ENCODE data around the gene SPON1.

Gene SPON1

GRCh38 chr11:14184028-14184940 lies 221.8 kb downstream of the SPON1 start:
- Histone ChIP-seq H3K27ac (ENCODE audit: low read length) (no peak overlapping the region), H3K9me3 (ENCODE audit: control insufficient read depth, low read depth, low read length) (no peaks in the 10 kb centered on the region), H3K36me3 (ENCODE audit: control insufficient read depth, low read depth, low read length) (no peaks in the 10 kb centered on the region), H3K27me3 (ENCODE audit: control insufficient read depth, insufficient read depth, low read length) (no peaks in the 10 kb centered on the region), H3K9ac (ENCODE audit: low read length) (no peak overlapping the region), H3K4me3 (ENCODE audit: low read length) (no peak overlapping the region), H3K4me1 (ENCODE audit: control insufficient read depth, low read depth, low read length) (peaks cover 9% of the 10 kb centered on the region)

- H3K27me3 ChIP-seq (ENCODE audit: control insufficient read depth, insufficient read depth, low read length), result no peaks in the 10 kb centered on the region
- H3K4me3 ChIP-seq (ENCODE audit: low read length), result no peak overlapping the region
- no peaks in the 10 kb centered on the region for H3K4me1 ChIP-seq (ENCODE audit: control insufficient read depth, low read depth, low read length)
- H3K9ac ChIP-seq (ENCODE audit: low read length), result no peak overlapping the region
- H3K27ac ChIP-seq (ENCODE audit: low read length), result no peak overlapping the region
- H3K36me3 ChIP-seq (ENCODE audit: control insufficient read depth, low read depth, low read length), result no peaks in the 10 kb centered on the region
- H3K9me3 ChIP-seq (ENCODE audit: control insufficient read depth, low read depth, low read length), result no peaks in the 10 kb centered on the region
Observed at GRCh38 chr11:14185461-14185860, 222.9 kb downstream of the SPON1 start.

- no peak overlapping the region for H3K9ac ChIP-seq (ENCODE audit: low read length)
- no peaks in the 10 kb centered on the region for H3K36me3 ChIP-seq (ENCODE audit: control insufficient read depth, low read depth, low read length)
- H3K4me1 ChIP-seq (ENCODE audit: control insufficient read depth, low read depth, low read length), result no peaks in the 10 kb centered on the region
- no peak overlapping the region for H3K27ac ChIP-seq (ENCODE audit: low read length)
- H3K9me3 ChIP-seq (ENCODE audit: control insufficient read depth, low read depth, low read length), result no peaks in the 10 kb centered on the region
- no peaks in the 10 kb centered on the region for H3K27me3 ChIP-seq (ENCODE audit: control insufficient read depth, insufficient read depth, low read length)
- no peak overlapping the region for H3K4me3 ChIP-seq (ENCODE audit: low read length)
Observed at GRCh38 chr11:14186046-14186775, 223.7 kb downstream of the SPON1 start.

GRCh38 chr11:14189874-14190273 lies 227.4 kb downstream of the SPON1 start:
- Histone ChIP-seq H3K36me3 (ENCODE audit: control insufficient read depth, low read depth, low read length) (no peaks in the 10 kb centered on the region), H3K9ac (ENCODE audit: low read length) (no peak overlapping the region), H3K4me3 (ENCODE audit: low read length) (no peak overlapping the region)

GRCh38 chr11:14190992-14191778 lies 228.7 kb downstream of the SPON1 start:
- Histone ChIP-seq H3K9ac (ENCODE audit: low read length) (no peak overlapping the region), H3K4me3 (ENCODE audit: low read length) (no peak overlapping the region), H3K27ac (ENCODE audit: low read length) (no peak overlapping the region), H3K9me3 (ENCODE audit: control insufficient read depth, low read depth, low read length) (no peaks in the 10 kb centered on the region), H3K4me1 (ENCODE audit: control insufficient read depth, low read depth, low read length) (peaks cover 12% of the 10 kb centered on the region), H3K36me3 (ENCODE audit: control insufficient read depth, low read depth, low read length) (no peaks in the 10 kb centered on the region), H3K27me3 (ENCODE audit: control insufficient read depth, insufficient read depth, low read length) (no peaks in the 10 kb centered on the region)

More at GRCh38 chr11:14189874-14190273, 227.4 kb downstream of the SPON1 start:
- Histone ChIP-seq H3K27me3 (ENCODE audit: control insufficient read depth, insufficient read depth, low read length) (no peaks in the 10 kb centered on the region), H3K27ac (ENCODE audit: low read length) (no peak overlapping the region), H3K4me1 (ENCODE audit: control insufficient read depth, low read depth, low read length) (peaks cover 12% of the 10 kb centered on the region), H3K9me3 (ENCODE audit: control insufficient read depth, low read depth, low read length) (no peaks in the 10 kb centered on the region)

- H3K27ac ChIP-seq (ENCODE audit: low read length), result no peak overlapping the region
- no peaks in the 10 kb centered on the region for H3K36me3 ChIP-seq (ENCODE audit: control insufficient read depth, low read depth, low read length)
- H3K4me3 ChIP-seq (ENCODE audit: low read length), result no peak overlapping the region
- peaks cover 12% of the 10 kb centered on the region for H3K4me1 ChIP-seq (ENCODE audit: control insufficient read depth, low read depth, low read length)
- no peaks in the 10 kb centered on the region for H3K27me3 ChIP-seq (ENCODE audit: control insufficient read depth, insufficient read depth, low read length)
- no peaks in the 10 kb centered on the region for H3K9me3 ChIP-seq (ENCODE audit: control insufficient read depth, low read depth, low read length)
- no peak overlapping the region for H3K9ac ChIP-seq (ENCODE audit: low read length)
Observed at GRCh38 chr11:14193644-14194043, 231.1 kb downstream of the SPON1 start.

- Histone ChIP-seq H3K27me3 (ENCODE audit: control insufficient read depth, insufficient read depth, low read length) (no peaks in the 10 kb centered on the region), H3K27ac (ENCODE audit: low read length) (no peak overlapping the region), H3K36me3 (ENCODE audit: control insufficient read depth, low read depth, low read length) (no peaks in the 10 kb centered on the region), H3K9me3 (ENCODE audit: control insufficient read depth, low read depth, low read length) (no peaks in the 10 kb centered on the region), H3K9ac (ENCODE audit: low read length) (no peak overlapping the region), H3K4me3 (ENCODE audit: low read length) (no peak overlapping the region), H3K4me1 (ENCODE audit: control insufficient read depth, low read depth, low read length) (no peaks in the 10 kb centered on the region)
Observed at GRCh38 chr11:14202251-14203196, 240.0 kb downstream of the SPON1 start.

- Histone ChIP-seq H3K27me3 (ENCODE audit: control insufficient read depth, insufficient read depth, low read length) (no peaks in the 10 kb centered on the region), H3K9me3 (ENCODE audit: control insufficient read depth, low read depth, low read length) (no peaks in the 10 kb centered on the region), H3K9ac (ENCODE audit: low read length) (no peak overlapping the region)
Observed at GRCh38 chr11:14203321-14203720, 240.8 kb downstream of the SPON1 start.

GRCh38 chr11:14212986-14213385 lies 250.5 kb downstream of the SPON1 start:
- no peak overlapping the region for H3K27ac ChIP-seq (ENCODE audit: low read length)
- no peaks in the 10 kb centered on the region for H3K4me1 ChIP-seq (ENCODE audit: control insufficient read depth, low read depth, low read length)
- H3K27me3 ChIP-seq (ENCODE audit: control insufficient read depth, insufficient read depth, low read length), result no peaks in the 10 kb centered on the region
- no peak overlapping the region for H3K9ac ChIP-seq (ENCODE audit: low read length)
- H3K4me3 ChIP-seq (ENCODE audit: low read length), result no peak overlapping the region
- no peaks in the 10 kb centered on the region for H3K36me3 ChIP-seq (ENCODE audit: control insufficient read depth, low read depth, low read length)
- no peaks in the 10 kb centered on the region for H3K9me3 ChIP-seq (ENCODE audit: control insufficient read depth, low read depth, low read length)

More at GRCh38 chr11:14203321-14203720, 240.8 kb downstream of the SPON1 start:
- Histone ChIP-seq H3K4me3 (ENCODE audit: low read length) (no peak overlapping the region), H3K36me3 (ENCODE audit: control insufficient read depth, low read depth, low read length) (no peaks in the 10 kb centered on the region), H3K4me1 (ENCODE audit: control insufficient read depth, low read depth, low read length) (no peaks in the 10 kb centered on the region), H3K27ac (ENCODE audit: low read length) (no peak overlapping the region)

GRCh38 chr11:14218728-14219127 lies 256.2 kb downstream of the SPON1 start:
- H3K9me3 ChIP-seq (ENCODE audit: control insufficient read depth, low read depth, low read length), result no peaks in the 10 kb centered on the region
- H3K9ac ChIP-seq (ENCODE audit: low read length), result no peak overlapping the region
- no peaks in the 10 kb centered on the region for H3K36me3 ChIP-seq (ENCODE audit: control insufficient read depth, low read depth, low read length)
- H3K4me3 ChIP-seq (ENCODE audit: low read length), result no peak overlapping the region
- peaks cover 1% of the 10 kb centered on the region for H3K4me1 ChIP-seq (ENCODE audit: control insufficient read depth, low read depth, low read length)
- no peaks in the 10 kb centered on the region for H3K27me3 ChIP-seq (ENCODE audit: control insufficient read depth, insufficient read depth, low read length)
- H3K27ac ChIP-seq (ENCODE audit: low read length), result no peak overlapping the region
